GM19463 (cell line): ENCODE measurements around the gene NR2F1-AS1.

ENCODE experiments used
- ATAC-seq: cut with Tn5 transposase; IDR thresholded peaks from one replicate; pipeline ENCODE4 v1.9.1; 2021; ENCODE audit warnings: mild to moderate bottlenecking, moderate library complexity; ENCODE audit not compliant: unreplicated experiment

The NR2F1-AS1 gene

DNA sequence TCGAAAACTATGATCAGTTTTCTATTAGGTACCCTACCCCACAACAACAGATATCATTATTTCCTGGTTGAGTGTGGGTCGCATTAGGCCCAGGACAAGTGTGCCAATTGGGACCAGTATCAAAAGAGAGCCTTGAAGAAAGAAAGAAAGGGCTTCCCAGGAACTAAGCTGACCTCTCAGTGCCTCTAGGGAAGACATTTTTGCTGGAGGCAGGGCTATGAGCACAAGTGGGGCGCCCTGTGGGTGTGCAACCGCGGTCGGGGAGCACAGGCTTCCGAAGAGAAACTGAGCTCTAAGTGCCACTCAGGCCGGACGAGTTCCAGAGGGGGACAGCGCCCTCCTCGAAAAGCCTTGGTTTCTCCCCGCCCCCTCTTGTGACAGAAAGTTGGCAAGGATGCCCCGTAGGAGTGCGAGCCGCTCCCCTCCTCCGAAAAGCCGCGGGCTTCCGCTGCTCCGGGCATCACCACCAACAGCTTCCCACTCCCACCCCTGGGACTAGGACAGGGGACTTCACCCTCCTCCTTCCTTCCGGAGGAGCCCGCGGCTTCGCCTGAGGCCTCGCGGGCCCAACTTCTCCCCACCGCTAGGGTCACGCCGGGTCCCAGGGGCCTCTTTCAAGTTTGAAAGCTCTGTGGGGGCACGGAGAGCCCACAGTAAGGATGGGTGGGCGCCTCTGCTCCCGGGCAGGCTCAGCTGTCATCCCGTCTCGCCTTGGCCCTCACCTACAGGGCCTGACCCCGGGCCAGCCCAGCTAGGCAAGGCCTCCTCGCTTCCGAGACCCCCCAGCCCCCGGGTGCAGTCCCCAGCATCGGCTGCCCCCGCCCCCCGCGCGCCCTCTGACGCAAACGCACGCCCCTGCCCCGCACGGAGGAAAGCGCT lies 2.0 kb downstream of the NR2F1-AS1 start:
- ATAC-seq, result no peak

DNA sequence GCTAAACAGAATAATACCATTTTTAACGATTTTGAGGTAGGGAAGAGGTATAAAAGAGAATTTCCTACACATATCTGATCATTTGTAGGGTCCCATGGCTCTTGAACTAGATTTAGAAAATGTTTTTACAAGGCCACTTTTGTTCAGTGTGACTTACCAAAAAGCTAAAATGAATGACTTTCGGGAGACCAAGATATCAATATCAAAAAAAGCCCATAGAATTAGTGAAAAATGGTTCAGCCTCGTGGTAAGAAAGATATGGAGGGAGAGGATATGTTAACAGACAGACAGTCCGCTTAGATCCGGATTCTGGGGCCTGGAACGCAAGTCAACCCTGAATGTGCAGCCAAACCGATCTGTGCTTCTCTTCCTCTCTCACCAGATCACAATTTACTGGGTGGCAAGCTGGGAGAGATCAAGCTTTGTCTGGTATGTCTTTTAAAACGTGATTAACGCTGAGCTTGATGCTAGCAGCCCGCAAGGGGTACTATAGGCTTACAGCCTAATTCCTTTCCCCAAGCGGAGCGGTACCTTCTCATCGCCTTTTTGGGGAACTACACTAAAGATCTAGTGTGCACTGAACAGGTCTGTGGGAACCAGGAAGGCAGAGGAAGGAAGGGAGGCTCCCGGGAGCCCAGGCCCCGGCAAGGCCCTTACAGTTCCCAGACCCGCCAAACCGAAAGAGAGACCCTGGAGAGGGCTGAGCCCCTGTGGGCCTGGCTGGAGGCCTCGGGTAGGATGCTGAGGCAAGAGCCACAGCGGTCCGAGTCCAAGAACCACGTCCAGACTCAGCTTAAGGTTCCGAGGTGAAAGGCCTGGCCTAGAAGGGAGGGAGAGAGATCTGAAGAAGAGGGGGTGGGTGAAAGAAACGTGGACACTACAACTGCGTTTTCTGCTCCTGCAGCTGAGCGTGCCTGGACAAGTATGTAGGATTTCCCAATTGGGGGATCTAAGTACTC lies 2.9 kb downstream of the NR2F1-AS1 start:
- ATAC-seq, result no peak

DNA sequence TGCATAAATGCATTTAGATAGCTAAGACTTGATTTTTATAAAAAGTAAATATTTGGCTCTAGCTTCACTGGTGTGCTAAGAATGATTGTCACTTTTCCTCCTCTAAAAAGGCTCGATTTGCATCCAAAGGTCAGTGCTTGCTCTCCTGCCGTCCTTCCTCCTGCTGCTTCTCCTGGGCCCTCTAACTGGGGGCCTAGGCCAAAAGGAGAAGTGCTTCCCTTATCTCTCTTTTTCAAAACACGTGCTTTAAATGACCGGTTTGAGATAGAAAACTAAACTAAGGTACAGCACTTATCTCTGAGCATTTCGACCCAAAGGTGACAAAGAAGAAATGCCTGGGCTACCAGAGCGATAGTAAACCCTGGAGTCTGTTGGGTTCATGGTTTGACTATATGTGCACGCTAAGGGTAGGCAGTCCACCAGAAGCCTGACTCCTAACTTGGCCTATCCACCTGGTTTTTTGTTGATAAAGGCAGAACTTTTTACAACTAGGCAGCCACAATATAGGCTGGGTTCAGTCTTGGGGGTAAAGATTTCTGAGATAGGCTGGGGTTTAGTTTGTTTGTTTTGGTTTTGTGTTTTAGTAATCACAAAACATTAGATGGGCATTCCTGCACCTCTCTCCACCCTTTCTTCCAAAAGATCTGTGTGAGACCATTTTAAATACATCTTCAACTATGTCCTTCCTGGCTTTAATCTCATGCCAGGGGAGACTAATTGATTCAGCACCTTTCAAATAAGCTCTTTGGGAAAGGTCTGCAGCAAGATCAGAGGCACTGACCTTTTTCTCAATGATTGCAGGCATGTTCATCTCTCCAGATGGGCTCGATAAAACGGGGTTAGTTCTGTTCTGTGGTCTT lies 3.8 kb downstream of the NR2F1-AS1 start:
- no peak for ATAC-seq

DNA sequence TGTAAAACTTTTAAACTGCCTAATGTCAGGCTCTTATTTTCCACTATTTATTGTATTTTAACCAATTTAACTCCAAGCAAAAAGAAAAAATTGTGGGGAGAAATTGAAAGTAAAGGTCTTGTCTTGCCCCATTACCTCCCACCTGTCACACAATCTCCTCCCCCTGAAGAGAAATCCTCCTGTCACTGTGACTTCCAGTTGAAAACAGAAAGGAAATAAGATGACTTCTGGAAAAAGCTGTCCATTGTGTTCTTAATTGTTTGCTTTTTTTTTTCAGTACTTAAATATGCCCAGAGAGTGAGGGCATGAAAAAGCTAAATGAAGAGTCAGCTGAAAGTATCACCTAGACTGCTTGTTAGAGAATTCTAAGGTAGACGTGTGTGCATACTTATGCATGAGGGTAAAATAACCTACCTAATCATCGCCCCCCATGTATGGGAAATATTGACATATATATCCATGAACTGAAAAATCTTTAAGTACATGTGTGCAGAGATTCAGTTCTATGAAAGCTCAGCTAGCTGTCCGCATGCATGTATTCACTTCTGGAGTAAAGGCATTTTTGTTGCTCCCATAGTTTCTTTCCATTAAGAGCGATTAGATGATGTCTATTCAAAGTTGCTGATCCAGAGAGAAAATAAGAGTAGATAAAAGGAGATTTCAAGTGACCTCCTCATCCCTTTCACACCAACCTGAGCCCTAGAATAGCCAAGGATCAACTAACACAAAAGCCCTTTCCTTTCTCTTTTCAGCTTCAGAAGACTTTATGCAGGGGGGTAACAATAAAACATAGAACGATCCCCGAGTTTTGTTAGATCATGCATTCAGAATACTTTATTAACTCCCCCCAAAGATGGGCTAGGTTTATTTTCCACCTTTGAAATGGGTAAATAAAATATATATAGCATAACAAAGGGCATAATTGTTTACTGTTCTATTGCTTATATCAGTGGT lies 5.3 kb downstream of the NR2F1-AS1 start:
- no peak for ATAC-seq

DNA sequence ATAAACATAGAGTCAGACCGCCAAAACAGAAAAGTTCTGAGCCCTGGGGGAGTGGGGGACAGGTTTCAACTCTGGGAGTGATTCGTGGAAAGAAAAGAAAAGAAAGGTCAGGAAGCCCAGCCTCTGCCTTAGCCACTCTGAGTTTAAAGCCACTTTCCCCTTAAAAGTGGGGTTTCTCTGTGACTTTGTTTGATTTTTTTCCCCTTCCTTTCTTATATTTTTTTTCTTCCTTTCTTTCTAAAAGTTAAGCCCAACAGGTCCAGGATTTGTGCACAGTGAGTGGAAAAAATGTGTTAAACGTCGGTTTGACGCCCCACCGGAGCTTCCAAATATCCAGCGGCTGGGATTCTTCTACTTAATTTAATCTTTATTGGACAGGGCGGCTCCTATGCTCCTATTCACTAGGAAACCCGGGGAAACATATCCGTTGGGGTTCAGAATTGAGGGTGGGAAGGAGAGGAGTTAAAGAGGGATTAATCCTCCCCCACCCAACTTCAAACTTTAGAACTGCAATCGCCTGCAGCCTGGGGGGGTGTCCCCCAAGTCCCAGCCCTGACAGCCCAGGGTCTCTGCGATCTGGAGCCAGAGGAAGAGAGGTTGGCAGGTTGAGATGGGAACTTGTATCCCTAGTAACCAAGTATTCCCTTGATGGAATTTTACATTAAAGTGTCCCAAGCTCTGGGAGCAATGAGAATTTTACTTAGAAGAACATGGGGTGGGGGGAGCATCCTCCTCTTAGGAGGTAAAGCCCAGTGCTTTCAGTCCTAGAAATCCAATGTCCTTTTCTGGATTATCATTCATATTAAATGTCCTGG lies 6.3 kb downstream of the NR2F1-AS1 start:
- ATAC-seq, result no peak

DNA sequence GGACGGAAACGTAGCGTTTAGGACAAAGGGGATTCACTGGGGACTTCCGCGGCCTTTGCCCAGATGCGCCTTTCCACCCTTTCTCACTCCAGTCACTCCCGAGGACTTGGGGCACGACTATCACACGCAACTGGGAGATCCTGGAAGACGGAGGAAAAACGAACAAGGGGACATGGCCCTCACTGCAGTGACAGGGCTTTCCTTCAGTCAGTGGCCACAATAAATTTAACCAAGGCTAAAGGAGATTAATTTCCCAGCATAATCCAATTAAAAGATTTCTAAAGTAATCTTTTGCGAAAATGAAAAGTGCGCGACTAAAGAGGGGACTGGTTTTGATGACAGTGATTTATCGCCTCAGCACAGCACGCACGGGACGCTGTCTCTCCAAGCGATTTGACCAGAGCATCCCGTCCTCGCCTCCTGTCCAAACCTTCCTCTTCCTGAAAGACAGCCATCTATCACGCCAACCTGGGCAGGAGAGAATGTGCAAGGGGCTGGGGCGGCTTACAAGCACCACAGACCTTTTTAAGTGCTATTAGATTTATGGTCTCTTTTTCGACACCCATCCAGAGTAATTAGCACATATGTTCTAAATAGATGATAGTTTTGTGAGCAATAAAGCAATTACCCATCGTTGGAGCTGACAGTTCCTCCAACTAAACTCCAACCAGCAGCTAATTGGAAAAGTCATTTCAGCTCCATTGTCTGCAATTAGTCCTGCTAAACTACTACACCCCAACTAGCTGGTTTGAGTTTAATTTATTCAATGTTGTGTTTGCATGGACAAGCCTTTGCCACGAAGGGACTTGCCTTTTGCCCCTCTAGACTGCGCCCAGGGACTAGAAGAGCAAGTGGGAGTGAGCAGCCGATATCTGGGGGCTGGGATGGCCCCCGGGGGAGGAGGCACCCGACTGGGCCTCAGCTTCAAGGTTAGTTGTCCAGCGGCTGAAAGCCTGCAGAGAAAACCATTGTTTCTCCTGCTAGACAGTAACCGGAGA lies 7.4 kb downstream of the NR2F1-AS1 start:
- no peak for ATAC-seq

DNA sequence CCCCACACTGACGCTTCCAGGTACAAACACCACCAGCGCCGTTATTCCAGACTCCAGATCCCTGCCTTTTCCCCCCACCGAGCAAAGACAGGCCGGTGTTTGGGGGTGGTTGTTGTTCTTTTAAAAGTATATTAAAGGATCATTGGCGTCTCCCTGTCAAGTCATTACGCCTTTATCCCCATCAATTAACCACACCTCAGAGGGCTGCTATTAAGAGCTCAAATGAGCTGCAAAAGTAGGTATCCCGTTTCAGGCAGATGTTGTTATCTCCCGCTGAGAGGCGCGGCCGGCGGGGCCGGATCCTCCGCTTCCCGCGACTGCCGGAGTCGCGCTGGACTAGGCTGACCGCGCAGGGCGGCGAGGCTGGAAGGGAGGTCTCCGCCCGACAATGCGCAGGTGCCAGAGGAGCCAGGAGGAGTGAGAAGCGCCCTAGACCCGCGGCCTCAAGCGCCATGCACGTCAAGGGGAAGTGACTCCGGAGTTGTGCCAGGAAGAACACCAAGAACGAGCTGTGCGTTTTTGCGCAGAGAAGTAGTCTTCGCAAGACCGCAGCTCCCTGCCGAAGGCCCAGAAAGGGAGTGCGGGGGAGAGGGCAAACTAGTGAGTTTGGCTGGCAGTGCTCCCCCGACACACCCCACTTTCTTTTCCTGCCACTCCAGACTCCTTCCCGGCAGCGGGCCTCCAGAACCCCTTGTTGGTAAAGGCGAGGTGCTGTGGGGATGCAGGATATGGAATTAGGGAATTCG lies 8.2 kb downstream of the NR2F1-AS1 start:
- ATAC-seq, result no peak

DNA sequence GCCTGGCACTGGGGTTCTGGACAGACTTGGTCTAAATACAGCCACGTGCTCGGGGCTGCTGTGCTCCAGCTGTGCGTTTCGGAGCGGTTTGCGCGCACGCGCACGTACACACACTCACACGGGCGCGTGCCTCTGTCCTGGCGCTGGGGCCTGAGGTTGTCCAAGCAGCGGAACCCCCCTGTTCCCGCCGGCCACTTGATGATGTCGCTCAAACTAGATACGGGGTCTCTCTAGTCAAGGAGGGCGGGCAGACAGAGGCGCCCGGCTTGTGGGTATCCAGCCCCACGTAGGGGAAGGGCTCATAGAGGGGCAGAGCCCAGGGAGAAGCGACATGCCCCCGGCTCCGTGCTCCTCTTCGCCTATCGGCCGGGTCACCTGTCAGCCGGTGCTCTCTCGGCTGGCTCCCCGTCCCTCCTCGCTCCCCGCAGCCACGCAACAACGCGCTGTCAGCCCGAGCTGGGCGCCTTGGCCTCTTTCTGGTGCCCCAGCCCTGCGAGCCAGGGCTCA lies 8.9 kb downstream of the NR2F1-AS1 start:
- no peak for ATAC-seq

DNA sequence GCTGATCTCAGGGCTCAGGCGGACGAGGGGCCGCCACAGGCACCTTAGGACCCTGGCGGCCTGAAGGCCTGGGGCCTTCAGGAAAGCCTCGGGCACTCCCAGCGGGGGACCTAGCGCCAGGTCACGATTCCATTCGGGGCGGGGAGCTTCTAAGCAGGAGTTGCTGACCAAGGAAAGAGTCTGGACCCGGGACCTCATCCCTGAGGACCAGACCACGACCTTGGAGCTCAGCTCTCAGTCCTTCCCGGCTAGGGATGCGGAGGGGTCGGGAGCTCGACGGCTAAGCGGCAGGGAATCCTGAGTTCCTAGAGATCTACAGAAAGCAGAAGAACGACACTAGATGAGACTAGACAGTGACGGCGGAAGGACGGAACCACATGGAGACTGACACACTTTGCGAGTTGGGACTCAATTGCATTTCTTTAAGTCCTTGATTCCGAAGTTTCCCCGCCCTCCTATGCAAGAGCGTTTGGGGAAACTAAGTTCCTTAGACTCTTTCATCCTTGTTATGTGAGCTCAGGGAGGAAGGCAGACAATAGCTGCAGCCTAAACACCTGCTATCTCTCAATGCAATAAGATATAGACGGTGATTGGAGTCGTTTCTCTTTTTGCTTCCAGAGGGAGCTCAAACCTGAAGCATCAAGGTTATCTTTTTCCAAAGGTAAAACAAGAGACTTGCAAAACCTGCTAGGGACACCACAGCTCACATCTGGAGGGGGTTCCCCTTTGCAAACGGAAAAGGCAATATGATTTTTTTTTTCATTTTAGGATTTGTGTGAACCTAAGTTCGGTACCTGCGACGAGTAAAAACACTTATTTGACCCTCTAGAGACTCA lies 9.7 kb downstream of the NR2F1-AS1 start:
- ATAC-seq, result no peak

DNA sequence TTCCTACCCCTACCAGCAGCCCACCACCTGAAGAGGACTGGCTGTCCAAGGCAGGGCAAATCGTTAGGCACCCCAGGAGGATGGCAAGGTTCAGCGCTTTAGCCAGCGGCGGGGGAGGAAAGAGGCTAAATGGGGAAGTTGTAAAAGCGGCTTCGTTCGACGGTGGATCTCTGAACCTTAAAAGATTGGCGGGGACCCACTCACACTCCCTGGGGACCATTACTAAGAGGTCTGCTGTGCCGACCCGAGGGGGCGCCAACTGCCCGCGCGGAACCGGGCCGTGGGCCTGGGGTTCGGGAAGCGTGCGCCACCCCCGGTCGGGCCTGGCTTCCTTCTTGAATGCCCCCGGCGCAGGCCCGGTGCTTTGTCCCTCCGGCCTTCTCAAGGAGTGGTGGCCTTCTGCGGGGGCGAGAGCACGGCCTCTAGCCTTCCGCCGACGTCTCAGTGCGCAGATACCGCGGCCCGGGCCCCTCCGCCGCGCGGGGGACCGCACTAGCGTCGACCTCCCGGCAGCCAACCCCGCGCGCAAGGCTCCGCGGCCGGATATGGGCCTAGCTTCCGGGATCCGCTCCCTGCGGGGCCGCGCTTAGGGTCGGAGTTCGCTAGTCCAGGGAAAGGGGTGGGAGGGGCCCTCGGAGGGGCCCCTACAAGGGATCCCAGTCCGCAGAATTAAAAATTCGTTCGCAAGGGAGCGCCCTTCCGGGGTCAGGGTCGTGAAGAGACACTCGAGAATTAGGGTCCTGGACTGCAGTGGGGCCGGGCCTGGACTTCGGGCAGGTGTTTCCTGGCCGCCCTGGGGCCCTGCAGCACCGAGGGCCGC lies 10.5 kb downstream of the NR2F1-AS1 start:
- ATAC-seq, result peak; percentile 59

DNA sequence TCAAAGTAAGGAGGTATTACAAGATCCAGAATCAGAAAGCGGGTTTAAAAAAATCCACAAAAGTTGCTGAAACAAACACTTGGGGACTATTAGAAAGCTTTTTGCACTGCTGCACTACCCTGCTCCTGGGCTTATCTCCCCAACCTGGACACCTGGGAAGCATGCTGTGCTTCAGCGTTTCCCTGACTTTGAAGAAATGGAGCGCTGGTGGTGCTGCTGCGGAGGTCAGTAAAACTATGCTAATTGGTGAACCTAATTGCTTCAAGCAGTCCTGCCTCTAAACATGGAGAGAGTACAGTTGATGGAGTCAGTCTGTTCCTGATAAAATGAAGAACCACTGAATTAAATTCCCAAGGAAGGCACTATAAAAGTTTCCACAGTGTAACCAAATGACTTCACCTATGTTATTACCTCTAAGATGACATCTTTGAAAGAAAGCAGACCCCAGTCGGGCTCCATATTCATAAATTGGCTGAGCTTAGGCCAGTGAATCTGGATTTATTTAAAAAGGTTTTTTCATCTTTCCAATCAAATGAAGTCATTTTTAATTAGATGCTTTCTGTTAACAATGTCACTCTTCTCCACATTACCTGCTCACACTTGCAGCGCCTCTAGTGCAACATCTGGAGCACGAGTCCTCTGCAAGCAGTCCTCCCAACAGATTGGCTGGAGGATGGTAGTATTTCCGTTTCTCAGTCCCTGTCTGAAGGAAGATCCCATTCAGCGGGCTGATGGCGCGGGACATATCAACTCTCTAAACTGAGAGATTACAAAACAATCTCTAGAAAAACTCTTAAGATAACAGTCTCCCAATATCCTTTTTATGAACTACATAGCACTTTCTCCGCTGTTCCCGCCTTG lies 11.5 kb downstream of the NR2F1-AS1 start:
- ATAC-seq, result no peak

DNA sequence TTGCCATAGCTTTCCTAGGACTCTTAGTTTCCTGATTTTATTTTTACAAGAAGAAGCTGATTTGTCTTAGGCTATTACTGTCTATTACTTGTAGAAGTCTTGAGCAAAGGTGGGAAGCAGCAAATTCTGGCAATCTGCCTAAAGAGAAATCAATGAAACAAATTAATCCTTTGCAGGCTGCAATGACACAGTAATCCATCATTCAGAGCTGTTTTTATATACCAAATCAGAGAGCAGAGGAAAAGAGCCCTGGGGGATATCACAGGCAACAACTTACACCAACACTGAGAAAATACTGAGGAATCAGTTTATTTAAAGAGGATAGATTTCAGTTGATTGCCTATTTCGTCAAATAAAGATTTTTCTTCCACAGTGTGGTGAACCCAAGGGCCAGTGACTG lies 13.6 kb downstream of the NR2F1-AS1 start:
- ATAC-seq, result no peak

DNA sequence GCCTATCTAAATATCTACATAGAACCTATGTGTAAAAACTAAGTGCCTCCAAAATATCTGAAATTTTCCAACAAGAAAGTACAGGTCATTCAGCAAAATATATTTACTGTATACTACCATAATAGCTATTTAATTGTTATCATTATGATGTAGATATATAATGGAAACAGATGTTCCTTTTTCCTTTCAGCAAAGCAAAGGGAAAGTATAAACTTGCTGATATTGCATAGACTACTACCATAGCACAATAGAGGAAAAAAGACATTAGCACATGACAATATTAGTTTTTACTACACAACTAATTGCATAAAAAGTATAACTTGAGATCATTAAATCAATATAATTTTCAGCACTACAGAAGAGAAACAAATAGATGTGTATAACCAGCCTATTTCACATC lies 14.9 kb downstream of the NR2F1-AS1 start:
- ATAC-seq, result no peak

DNA sequence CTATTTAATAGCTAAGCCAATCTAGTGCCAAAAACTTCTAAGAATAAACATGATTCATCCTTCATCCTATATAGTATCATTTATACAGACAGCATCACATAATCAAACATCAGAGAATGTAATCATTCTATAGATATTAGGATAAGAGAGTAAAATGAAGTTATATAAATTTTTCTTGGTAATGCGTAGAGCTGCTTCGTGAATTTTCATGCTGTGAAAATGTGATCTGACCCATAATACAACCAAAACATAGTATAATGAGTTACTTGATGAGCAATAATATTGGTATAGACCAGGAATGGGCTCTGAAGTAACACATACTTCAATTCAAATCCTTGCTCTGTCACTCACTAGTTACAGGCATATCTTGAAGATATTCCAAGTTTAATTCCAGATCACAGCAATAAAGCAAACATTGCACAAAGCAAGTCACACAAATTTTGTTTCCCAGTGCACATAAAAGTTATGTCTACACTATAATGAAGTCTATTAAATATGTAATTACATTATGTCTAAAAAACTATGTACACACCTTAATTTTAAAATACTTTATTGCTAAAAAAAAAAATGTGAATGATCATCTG lies 23.9 kb downstream of the NR2F1-AS1 start:
- no peak for ATAC-seq
